GM12878 (cell line): ENCODE data around the gene NPR3. TPM values are rescaled to one million over a fixed set of nuclear protein-coding genes. Genes with fewer than 3 reads are reported as not detected.

ENCODE experiments used
- ATAC-seq: fragments of 200-7000 bp; cut with Tn5 transposase; 3 replicates; pipeline ENCODE4 v1.9.1; 2020; ENCODE audit warnings: mild to moderate bottlenecking, moderate library complexity
- BruUV-seq: library from RNA; stranded (reverse); fragments of 400-500 nt; replicated peaks from 2 replicates; lab custom pipeline; 2021; lab: Mats Ljungman, UMichigan
- CTCF ChIA-PET: fragments of 300-600 bp; sonication (Branson Sonifier 250); formaldehyde crosslinking; extraction: SDS; loops from one replicate; lab custom pipeline; 2021; ENCODE audit warnings: inconsistent platforms; lab: Yijun Ruan, JAX
- POLR2A ChIA-PET: fragments of 350-600 bp; formaldehyde crosslinking; extraction: SDS; loops from one replicate; lab custom pipeline; 2021; ENCODE audit warnings: inconsistent platforms; lab: Charles Lee
- RAD21 ChIA-PET: fragments of 300-600 bp; sonication (Branson Sonifier 250); formaldehyde crosslinking; loops from one replicate; lab custom pipeline; 2023; ENCODE audit warnings: antibody characterized with exemption; ENCODE audit not compliant: unreplicated experiment; lab: Charles Lee
- SMC1A ChIA-PET: fragments of 300-600 bp; sonication (Branson Sonifier 250); formaldehyde crosslinking; loops from one replicate; lab custom pipeline; 2023; ENCODE audit not compliant: unreplicated experiment, uncharacterized antibody; lab: Charles Lee
- DNase-seq: peaks from one replicate; pipeline ENCODE4 v3.0.0-alpha.2; 2011; ENCODE audit warnings: low read depth, low spot score
- FAIRE-seq: peaks from 3 replicates; lab custom pipeline; 2011; peaks lifted over from hg19 to GRCh38; lab: Jason Lieb, UNC
- H2AFZ ChIP-seq: 2 replicates; pipeline ENCODE4 v1.6.0; 2011; ENCODE audit warnings: low read depth, low read length, control low read depth; ENCODE audit not compliant: control insufficient read depth
- H3K27ac ChIP-seq: 2 replicates; pipeline ENCODE4 v1.5.1; 2011; ENCODE audit warnings: control low read depth; ENCODE audit not compliant: control insufficient read depth, insufficient read depth
- H3K27me3 ChIP-seq, 2 experiments: replicated peaks in 1 of 2; 2 replicates each; pipeline versions ENCODE4 v1.6.0 to v1.6.1; 2011; ENCODE audit warnings: low read length in 1 of 2; ENCODE audit not compliant: control insufficient read depth in 2 of 2, insufficient read depth in 2 of 2
- H3K36me3 ChIP-seq, 2 experiments: 2 replicates each; pipeline ENCODE4 v1.5.1; 2011; ENCODE audit warnings: low read length in 1 of 2; ENCODE audit not compliant: control insufficient read depth in 2 of 2, insufficient read depth in 2 of 2
- H3K4me1 ChIP-seq: 2 replicates; pipeline ENCODE4 v1.6.1; 2011; ENCODE audit warnings: mild to moderate bottlenecking, low read length, moderate library complexity, mixed read lengths; ENCODE audit not compliant: control insufficient read depth, insufficient read depth
- H3K4me2 ChIP-seq: 2 replicates; pipeline ENCODE4 v1.6.0; 2011; ENCODE audit warnings: control low read depth; ENCODE audit not compliant: control insufficient read depth, insufficient read depth
- H3K4me3 ChIP-seq: fragments of 200-600 bp; sonication (generic); 2 replicates; pipeline ENCODE4 v1.5.1; 2016
- H3K79me2 ChIP-seq: 2 replicates; pipeline ENCODE4 v1.6.0; 2011; ENCODE audit warnings: low read length; ENCODE audit not compliant: control insufficient read depth, insufficient read depth
- H3K9ac ChIP-seq: 2 replicates; pipeline ENCODE4 v1.8.0; 2011; ENCODE audit warnings: low read length, control low read depth, mixed read lengths; ENCODE audit not compliant: control insufficient read depth, insufficient read depth
- H3K9me3 ChIP-seq: replicated peaks from 3 replicates; pipeline ENCODE4 v1.5.1; 2011; ENCODE audit warnings: mild to moderate bottlenecking, low read length; ENCODE audit not compliant: control insufficient read depth, insufficient read depth
- H4K20me1 ChIP-seq: 2 replicates; pipeline ENCODE4 v1.6.0; 2011; ENCODE audit not compliant: control insufficient read depth, insufficient read depth
- BCL11A ChIP-seq: IDR thresholded peaks from 2 replicates; pipeline ENCODE4 v1.6.1; 2011; ENCODE audit warnings: low read depth, low read length
- EED ChIP-seq: sonication (generic); IDR thresholded peaks from 2 replicates; pipeline ENCODE4 v1.6.1; 2016; ENCODE audit warnings: antibody characterized with exemption, low read depth
- GABPA ChIP-seq: IDR thresholded peaks from 2 replicates; pipeline ENCODE4 v1.6.1; 2014; ENCODE audit warnings: antibody characterized with exemption, low read depth, mild to moderate bottlenecking, inconsistent platforms
- IKZF1 ChIP-seq: fragments of 450-650 bp; conservative IDR thresholded peaks from 2 replicates; pipeline ENCODE4 v1.6.1; 2017; ENCODE audit warnings: antibody characterized with exemption, mild to moderate bottlenecking
- KLF5 ChIP-seq: fragments of 450-650 bp; IDR thresholded peaks from 2 replicates; pipeline ENCODE4 v1.6.1; 2014; ENCODE audit warnings: mild to moderate bottlenecking; ENCODE audit not compliant: partially characterized antibody
- NBN ChIP-seq: fragments of 450-650 bp; IDR thresholded peaks from 2 replicates; pipeline ENCODE4 v1.6.1; 2016
- NFIC ChIP-seq: IDR thresholded peaks from 2 replicates; pipeline ENCODE4 v1.6.1; 2012; ENCODE audit warnings: low read depth, mild to moderate bottlenecking, inconsistent platforms, low read length, moderate library complexity
- NFXL1 ChIP-seq: fragments of 450-650 bp; IDR thresholded peaks from 2 replicates; pipeline ENCODE4 v1.6.1; 2017; ENCODE audit warnings: antibody characterized with exemption, mild to moderate bottlenecking, borderline replicate concordance
- RAD51 ChIP-seq: fragments of 450-650 bp; IDR thresholded peaks from 2 replicates; pipeline ENCODE4 v1.6.1; 2016; ENCODE audit warnings: moderate library complexity, mild to moderate bottlenecking, inconsistent platforms
- RB1 ChIP-seq: fragments of 450-650 bp; formaldehyde crosslinking; IDR thresholded peaks from 2 replicates; pipeline ENCODE4 v1.6.1; 2017; ENCODE audit warnings: mild to moderate bottlenecking, borderline replicate concordance
- SUZ12 ChIP-seq: fragments of 200-600 bp; sonication (generic); IDR thresholded peaks from one replicate; pipeline ENCODE4 v1.6.1; 2018; ENCODE audit warnings: antibody characterized with exemption, mild to moderate bottlenecking; ENCODE audit not compliant: unreplicated experiment
- ZNF24 ChIP-seq: fragments of 450-650 bp; IDR thresholded peaks from 2 replicates; pipeline ENCODE4 v1.6.1; 2017; ENCODE audit warnings: antibody characterized with exemption, mild to moderate bottlenecking
- whole genome bisulfite sequencing: methylation state at CpG from one replicate; pipeline ENCODE4 v1.1.6; 2016; ENCODE audit warnings: low lambda C conversion rate; ENCODE audit not compliant: insufficient replicate concordance, insufficient coverage; ENCODE audit errors: missing lambda C conversion rate; 5-methylcytosine and 5-hydroxymethylcytosine counted together
- in situ Hi-C: fragments of 300-500 bp; cut with MboI; formaldehyde crosslinking; loops from 9 replicates; pipeline ENCODE4 v1.14.3; 2018; ENCODE audit warnings: mixed read lengths
- intact Hi-C: fragments of 100-400 bp; cut with micrococcal nuclease; formaldehyde crosslinking; loops from one replicate; pipeline ENCODE4 v1.14.2; 2022; ENCODE audit not compliant: unreplicated experiment
- polyA plus RNA-seq, 11 experiments: library from polyadenylated mRNA; depleted of rRNA in 4 of 11; unstranded in 6 of 11; stranded (reverse) in 5 of 11; fragments of >200 nt; fragmentation: Nextera tagmentation in 4 of 11; fragmentation: Illumina TruSeq in 1 of 11; extraction: Ambion mirVana in 4 of 11; extraction: Trizol in 1 of 11; gene quantifications; 1 replicate in 1 of 11; 2 replicates in 10 of 11; pipeline versions ENCODE4 v1.2.1 to v1.2.3, GENCODE V29; 2011 to 2016; ENCODE audit warnings: inconsistent platforms in 2 of 11, missing spikeins in 2 of 11, low read depth in 1 of 11
- total RNA-seq, 4 experiments: library from RNA; depleted of rRNA in 3 of 4; stranded (reverse); fragments of >200 nt in 3 of 4; fragmentation: Illumina TruSeq in 1 of 4; extraction: Trizol in 1 of 4; gene quantifications; 2 replicates each; pipeline versions ENCODE4 v1.2.1 to v1.2.3, GENCODE V29; 2013 to 2021
- TF ChIP-seq, protein P1 (sequence below): fragments of 450-650 bp; IDR thresholded peaks from 2 replicates; pipeline ENCODE4 v1.6.1; 2018; ENCODE audit warnings: mild to moderate bottlenecking, low read depth, moderate library complexity; ENCODE audit not compliant: partially characterized antibody

NPR3 gene
- total and polyA plus RNA-seq, 10 of the 15 experiments (the other 5 are each of a cell fraction or from before 2014, with no cell fraction given) = 0.01 to 0.37 (median 0.14) TPM; not detected in 7

DNA sequence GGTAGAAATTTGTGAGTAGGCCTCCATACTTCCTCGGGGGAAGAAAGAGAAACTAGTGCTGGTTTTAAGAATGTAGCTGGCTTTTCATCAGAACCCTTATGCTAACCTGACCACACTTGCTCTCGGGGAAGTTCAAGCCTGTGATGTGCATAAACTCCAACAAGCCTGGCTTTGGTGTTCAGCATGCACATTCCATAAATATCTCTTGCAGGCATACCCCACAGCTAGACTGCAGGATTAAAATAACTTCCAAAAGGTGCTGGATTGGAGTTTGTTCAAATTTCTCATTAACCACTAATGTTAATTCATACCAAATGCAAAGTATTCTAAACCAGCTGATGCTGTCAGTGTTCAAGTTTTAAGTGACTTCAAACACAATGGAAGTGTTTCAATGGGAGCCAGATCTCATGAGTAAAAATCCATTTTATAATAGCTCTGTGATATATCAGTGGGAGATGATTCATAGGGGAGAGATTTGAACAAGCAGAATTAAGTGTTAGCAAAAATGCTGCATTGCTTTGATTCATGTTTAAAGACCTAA, 79.4 kb downstream of the NPR3 start:
- no peaks in the 10 kb centered on the region for H3K79me2 ChIP-seq
- ATAC-seq (no peak), FAIRE-seq (no peak), DNase-seq (no peak)
- ChIA-PET RAD21 (no interaction called here), SMC1A (interaction anchor here (1.4 kb wide), 1 partner anchor 25 kb away, joined by 3 read pairs; no protein-coding TSS in a partner anchor), POLR2A (no interaction called here), CTCF (no interaction called here)
- H3K36me3 ChIP-seq = no peaks in the 10 kb centered on the region
- H3K9ac ChIP-seq = no peak overlapping the region
- no peaks in the 10 kb centered on the region for H3K9me3 ChIP-seq
- H3K4me3 ChIP-seq = no peak overlapping the region
- no peak overlapping the region for H3K27ac ChIP-seq
- no peaks in the 10 kb centered on the region for H4K20me1 ChIP-seq
- no peak overlapping the region for H3K4me2 ChIP-seq
- TF ChIP-seq, protein P1, sequence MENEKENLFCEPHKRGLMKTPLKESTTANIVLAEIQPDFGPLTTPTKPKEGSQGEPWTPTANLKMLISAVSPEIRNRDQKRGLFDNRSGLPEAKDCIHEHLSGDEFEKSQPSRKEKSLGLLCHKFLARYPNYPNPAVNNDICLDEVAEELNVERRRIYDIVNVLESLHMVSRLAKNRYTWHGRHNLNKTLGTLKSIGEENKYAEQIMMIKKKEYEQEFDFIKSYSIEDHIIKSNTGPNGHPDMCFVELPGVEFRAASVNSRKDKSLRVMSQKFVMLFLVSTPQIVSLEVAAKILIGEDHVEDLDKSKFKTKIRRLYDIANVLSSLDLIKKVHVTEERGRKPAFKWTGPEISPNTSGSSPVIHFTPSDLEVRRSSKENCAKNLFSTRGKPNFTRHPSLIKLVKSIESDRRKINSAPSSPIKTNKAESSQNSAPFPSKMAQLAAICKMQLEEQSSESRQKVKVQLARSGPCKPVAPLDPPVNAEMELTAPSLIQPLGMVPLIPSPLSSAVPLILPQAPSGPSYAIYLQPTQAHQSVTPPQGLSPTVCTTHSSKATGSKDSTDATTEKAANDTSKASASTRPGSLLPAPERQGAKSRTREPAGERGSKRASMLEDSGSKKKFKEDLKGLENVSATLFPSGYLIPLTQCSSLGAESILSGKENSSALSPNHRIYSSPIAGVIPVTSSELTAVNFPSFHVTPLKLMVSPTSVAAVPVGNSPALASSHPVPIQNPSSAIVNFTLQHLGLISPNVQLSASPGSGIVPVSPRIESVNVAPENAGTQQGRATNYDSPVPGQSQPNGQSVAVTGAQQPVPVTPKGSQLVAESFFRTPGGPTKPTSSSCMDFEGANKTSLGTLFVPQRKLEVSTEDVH = no peak
- no peak for TF ChIP-seq RAD51
- no peak for TF ChIP-seq EED
- TF ChIP-seq ZNF24 = no peak
- TF ChIP-seq NBN = no peak
- no peak for TF ChIP-seq GABPA
- TF ChIP-seq KLF5 = no peak
- TF ChIP-seq NFIC = no peak
- TF ChIP-seq BCL11A = no peak
- no peak for TF ChIP-seq RB1
- TF ChIP-seq NFXL1 = no peak
- no peak for TF ChIP-seq IKZF1
- no peak for TF ChIP-seq SUZ12
- BruUV-seq = no TSS peak
- H3K27me3 ChIP-seq = no peaks in the 10 kb centered on the region
- H3K4me1 ChIP-seq = no peaks in the 10 kb centered on the region
- WGBS = 12% methylated on average over 2 of the region's 2 CpGs
- in situ Hi-C loops (no loop called here), intact Hi-C loops (no loop called here)
- no peak overlapping the region for H2AFZ ChIP-seq
